Activated T-helper 9 cell treated with anti-CD3 and anti-CD28 coated beads, Interleukin-2, amount 50 U/mL, for 16 hours (primary cell): ENCODE results near the gene PTCHD4.

ENCODE experiments used
- DNase-seq: peaks from one replicate; pipeline ENCODE4 v3.0.0-alpha.2; 2020; ENCODE audit warnings: low read depth

PTCHD4 gene

GRCh38 chr6:48099713-48100587 is 11.0 kb downstream of the PTCHD4 start:
- DNase-seq: no peak

GRCh38 chr6:48098923-48099322 is 12.1 kb downstream of the PTCHD4 start:
- DNase-seq: no peak

- no peak for DNase-seq
Measured at GRCh38 chr6:48092550-48093217, 18.3 kb downstream of the PTCHD4 start.

- DNase-seq: no peak
Measured at GRCh38 chr6:48090546-48090945, 20.5 kb downstream of the PTCHD4 start.

- no peak for DNase-seq
Measured at GRCh38 chr6:48087448-48087847, 23.5 kb downstream of the PTCHD4 start.

GRCh38 chr6:48086187-48086586 is 24.8 kb downstream of the PTCHD4 start:
- DNase-seq: no peak

- DNase-seq: no peak
Measured at GRCh38 chr6:48085131-48085741, 25.8 kb downstream of the PTCHD4 start.

- no peak for DNase-seq
Measured at GRCh38 chr6:48084201-48084600, 26.8 kb downstream of the PTCHD4 start.

- DNase-seq: no peak
Measured at GRCh38 chr6:48080227-48081009, 30.6 kb downstream of the PTCHD4 start.

GRCh38 chr6:48078120-48078519 is 32.9 kb downstream of the PTCHD4 start:
- DNase-seq: no peak

- DNase-seq: no peak
Measured at GRCh38 chr6:48075181-48075580, 35.8 kb downstream of the PTCHD4 start.

- no peak for DNase-seq
Measured at GRCh38 chr6:48073976-48074767, 36.8 kb downstream of the PTCHD4 start.

- DNase-seq: no peak
Measured at GRCh38 chr6:48071833-48072232, 39.2 kb downstream of the PTCHD4 start.

- DNase-seq: no peak
Measured at GRCh38 chr6:48069280-48069679, 41.7 kb downstream of the PTCHD4 start.

- DNase-seq: no peak
Measured at GRCh38 chr6:48068278-48069251, 42.4 kb downstream of the PTCHD4 start.

- DNase-seq: no peak
Measured at GRCh38 chr6:48067886-48068277, 43.1 kb downstream of the PTCHD4 start.

GRCh38 chr6:48067148-48067712 is 43.8 kb downstream of the PTCHD4 start:
- DNase-seq: no peak

GRCh38 chr6:48061265-48061990 is 49.6 kb downstream of the PTCHD4 start:
- DNase-seq: no peak
